AG08395 (cell line): ENCODE results near the gene DLG2.
A peak's percentile ranks its signal among the peaks of the same experiment; 100 is the strongest.

Experiments used
- DNase-seq: peaks from one replicate; pipeline ENCODE4 v3.0.0; 2012; ENCODE audit warnings: mixed read lengths, low spot score

Gene DLG2

GRCh38 chr11:83678831-83679584 lies 1948.1 kb downstream of the DLG2 start:
- DNase-seq = no peak

- no peak for DNase-seq
These were observed 1949.4 kb downstream of the DLG2 start for GRCh38 chr11:83677730-83678129.

GRCh38 chr11:83676056-83676601 lies 1951.0 kb downstream of the DLG2 start:
- no peak for DNase-seq

- no peak for DNase-seq
These were observed 1952.8 kb downstream of the DLG2 start for GRCh38 chr11:83674102-83674896.

DNA sequence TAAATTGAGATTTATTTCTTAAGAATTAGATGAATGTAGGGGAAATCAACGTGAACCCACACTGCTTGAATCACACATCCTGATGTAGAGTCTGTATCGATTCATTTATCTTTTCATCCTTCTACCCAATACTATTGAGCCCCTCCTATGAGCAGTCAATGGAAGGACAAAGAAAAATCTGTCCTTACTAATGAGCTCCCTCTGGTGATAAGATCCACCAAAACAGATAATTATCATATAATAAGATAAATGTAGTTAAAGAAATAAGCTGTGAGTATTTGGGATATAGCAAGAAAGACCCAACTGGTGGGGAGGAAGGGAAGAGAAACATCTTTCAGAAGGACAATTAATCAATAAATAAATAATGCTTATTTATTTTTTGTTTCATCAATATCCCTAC lies 1955.9 kb downstream of the DLG2 start:
- DNase-seq = no peak

GRCh38 chr11:83666149-83666548 lies 1961.0 kb downstream of the DLG2 start:
- DNase-seq = no peak

GRCh38 chr11:83663988-83664387 lies 1963.2 kb downstream of the DLG2 start:
- DNase-seq = no peak

GRCh38 chr11:83663446-83663845 lies 1963.7 kb downstream of the DLG2 start:
- no peak for DNase-seq

- DNase-seq = no peak
These were observed 1964.7 kb downstream of the DLG2 start for GRCh38 chr11:83662494-83662893.

DNA sequence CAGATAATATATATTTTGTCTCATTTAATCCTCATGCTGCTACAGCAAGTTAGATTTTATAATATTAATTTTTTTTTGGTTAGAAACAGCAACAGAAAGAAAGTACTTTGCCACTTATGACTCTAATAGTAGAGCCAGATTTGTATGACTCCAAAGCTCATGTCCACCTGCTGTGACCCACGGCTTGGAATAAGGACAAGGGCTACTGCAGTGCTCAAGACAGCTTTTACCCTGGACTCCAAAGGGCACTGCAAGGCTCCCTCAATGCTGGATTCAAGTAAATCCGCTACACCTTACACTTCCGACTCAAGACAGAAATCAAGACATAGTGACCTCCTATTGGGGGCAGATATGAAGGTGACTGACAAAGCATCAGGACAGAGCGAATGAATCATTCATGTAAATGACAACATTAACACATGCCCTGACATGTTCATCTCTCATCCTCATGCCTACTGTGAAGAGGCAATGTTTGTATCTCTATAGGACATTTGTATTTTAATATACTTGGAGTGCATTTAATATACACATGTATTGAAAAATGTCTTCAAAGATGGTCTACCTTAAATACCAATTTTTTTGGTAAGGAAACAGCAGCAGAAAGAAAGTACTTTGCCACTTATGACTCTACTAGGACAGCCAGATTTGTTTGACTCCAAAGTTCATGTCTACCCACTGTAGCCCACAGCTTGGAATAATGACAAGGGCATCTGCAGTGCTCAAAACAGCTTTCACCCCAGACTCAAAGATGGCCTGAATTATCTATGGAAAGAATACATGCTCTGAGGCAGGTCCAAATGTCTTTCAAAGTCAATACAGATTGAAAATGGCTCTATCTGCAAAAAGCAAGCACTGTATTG lies 1965.4 kb downstream of the DLG2 start:
- no peak for DNase-seq

DNA sequence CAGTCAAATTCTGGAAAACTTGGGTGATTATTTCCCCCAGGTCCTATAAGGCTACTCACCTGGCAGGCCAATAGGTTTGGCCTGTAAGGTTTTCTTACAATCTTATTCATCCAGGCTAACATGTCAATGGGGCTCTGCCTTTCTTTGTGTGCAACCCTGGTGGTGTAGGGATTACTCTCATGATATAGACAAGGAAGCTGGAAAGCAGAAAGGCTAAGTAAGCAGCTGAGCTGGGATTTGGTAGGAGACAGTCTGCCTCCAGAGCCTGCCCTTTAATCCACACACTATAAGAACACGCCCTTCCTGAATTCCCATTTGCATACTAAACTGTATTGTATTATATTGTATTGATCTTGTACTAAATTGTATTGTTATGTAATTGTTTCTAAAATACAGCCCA lies 1967.7 kb downstream of the DLG2 start:
- DNase-seq = no peak

DNA sequence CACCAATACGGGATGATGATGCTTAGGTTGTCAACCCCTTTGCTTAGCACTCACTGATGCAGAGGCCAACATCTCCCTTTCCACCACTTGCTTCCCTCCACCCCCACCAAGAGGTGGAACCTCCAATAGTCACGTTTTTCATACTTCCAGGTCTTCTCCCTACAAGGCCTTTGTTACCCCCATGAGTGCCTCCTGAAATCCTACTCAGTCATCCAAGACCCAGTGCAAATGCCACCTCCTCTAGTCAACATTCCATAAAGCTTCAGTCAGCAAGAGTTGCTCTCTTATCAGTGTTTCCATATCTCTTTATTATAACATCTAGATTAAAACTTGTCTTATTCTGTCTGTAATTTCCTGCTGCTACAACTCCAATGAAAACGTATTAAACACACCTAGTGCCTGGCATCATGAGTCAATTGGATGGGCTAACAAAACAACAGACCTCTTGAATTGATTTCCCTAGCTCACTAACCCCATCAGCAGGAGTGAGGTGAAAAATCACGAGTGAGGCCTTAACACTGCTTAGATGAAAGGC lies 1970.3 kb downstream of the DLG2 start:
- DNase-seq = no peak

DNA sequence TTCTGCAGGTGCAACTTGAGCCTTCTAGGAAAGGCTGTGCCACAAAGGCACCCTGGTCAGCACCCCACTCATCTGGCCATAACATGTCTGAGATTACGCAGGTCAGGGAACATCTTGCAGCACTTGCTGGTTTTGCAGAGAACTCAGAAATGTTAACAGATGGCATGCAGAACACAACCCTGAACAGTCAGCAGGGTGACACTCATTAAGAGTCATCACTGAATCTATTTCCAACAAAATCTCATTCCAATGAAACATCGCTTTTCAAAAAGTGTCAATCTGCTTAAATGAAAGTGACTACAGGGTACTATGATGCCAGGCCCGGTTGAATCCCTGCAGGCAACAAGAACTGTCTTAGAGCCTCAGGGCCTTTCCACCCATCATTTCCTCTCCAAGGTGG lies 1971.2 kb downstream of the DLG2 start:
- no peak for DNase-seq

- DNase-seq = no peak
These were observed 1977.7 kb downstream of the DLG2 start for GRCh38 chr11:83649528-83649855.

GRCh38 chr11:83648610-83649527 lies 1978.3 kb downstream of the DLG2 start:
- no peak for DNase-seq

DNA sequence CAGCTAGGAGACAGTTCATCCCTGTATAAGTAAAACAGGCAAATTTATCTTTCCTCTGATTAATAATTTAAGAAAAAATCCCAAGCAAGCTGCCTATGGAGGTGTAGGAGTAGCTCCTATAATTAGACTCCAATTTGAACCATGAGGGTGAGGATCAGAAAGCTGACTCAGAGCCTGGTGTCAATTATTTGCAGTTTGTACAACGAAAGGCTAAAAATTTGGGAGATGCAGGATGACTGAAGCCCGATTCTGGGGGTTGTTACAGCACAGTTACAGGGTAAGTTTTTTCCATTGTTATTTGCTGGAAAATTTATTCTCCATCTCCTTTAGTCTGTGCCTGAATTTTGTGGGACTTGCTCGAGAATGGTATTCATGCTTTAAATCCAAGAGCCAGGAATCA lies 1981.6 kb downstream of the DLG2 start:
- DNase-seq = no peak

DNA sequence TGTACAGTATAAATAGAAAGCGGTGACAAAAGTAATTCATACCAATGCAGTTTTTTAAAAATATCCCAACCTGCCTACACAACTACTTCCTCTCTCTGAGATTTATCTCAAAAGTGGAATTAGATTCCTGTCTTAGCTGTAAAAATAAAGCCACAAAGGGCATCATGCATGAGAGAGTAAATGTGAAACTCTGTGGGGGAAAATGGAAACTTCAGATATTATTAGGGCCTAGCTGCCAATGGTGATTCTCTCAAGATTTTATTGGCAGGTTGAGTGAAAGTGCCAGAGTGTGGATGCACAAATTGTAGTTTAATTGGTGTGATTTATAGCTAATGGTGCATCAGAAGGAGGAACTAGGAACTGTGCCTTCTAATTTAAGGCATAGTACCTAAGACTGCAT lies 1984.0 kb downstream of the DLG2 start:
- no peak for DNase-seq

DNA sequence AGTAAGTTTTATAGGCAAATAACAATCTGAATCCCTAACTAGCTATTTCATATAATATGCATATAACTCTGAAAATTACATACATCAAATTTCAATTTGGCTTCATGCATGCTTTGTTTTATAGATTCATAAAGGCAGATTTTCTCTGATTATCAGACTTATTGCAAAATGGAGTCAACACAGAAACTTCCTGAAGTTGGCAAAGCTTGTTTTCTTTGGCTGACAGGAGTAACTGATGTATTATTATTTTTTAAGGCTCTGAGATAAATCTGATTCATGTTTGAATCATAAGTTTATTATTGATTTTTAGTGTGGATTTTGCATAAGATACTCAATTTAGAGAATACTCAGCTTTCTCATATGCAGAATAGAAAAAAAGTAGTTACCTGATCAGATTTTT lies 1984.6 kb downstream of the DLG2 start:
- no peak for DNase-seq

DNA sequence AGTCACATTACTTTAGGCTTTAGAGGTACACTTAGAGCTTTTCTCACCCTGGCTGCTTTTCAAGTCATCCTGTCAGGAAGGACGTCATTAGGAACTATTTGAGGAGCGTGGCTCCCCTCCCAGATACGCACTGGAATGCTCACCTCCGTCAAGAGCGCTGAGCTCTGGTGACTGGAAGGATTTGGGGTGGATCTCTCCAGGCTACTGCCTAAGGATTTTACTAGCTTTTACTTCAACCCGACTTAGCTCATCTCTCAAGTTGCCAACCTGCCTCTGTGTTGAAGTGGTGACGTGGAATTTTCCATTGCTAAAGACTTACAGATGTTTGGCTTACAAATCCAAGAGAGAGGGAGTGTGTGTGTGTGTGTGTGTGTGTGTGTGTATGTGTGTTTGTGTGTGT lies 1985.6 kb downstream of the DLG2 start:
- DNase-seq = peak; percentile 49

GRCh38 chr11:83639995-83640758 lies 1987.0 kb downstream of the DLG2 start:
- DNase-seq = no peak
